Neural cell (in vitro differentiated cells): ENCODE measurements around the gene XRCC3. TPM values are rescaled to one million over a fixed set of nuclear protein-coding genes. Genes with fewer than 3 reads are reported as not detected.

Source experiments
- H2AFZ ChIP-seq: fragments of 200-600, 300-800 bp; sonication (generic), shearing (Covaris generic); 2 replicates; pipeline ENCODE4 v1.6.0; 2014; ENCODE audit warnings: low read depth, mild to moderate bottlenecking, antibody characterized with exemption, low read length, moderate library complexity
- H3F3A ChIP-seq: fragments of 200-600 bp; shearing (Covaris generic); 2 replicates; pipeline ENCODE4 v1.6.1; 2016; ENCODE audit warnings: mild to moderate bottlenecking, moderate library complexity, mixed read lengths, antibody characterized with exemption, low read length; ENCODE audit not compliant: insufficient read depth, poor library complexity, severe bottlenecking
- H3K27ac ChIP-seq: fragments of 200-600, 300-800 bp; sonication (generic), shearing (Covaris generic); 2 replicates; pipeline ENCODE4 v1.5.1; 2014; ENCODE audit warnings: mild to moderate bottlenecking, low read length, moderate library complexity
- H3K27me3 ChIP-seq: fragments of 300-800, 200-600 bp; sonication (generic), shearing (Covaris generic); 2 replicates; pipeline ENCODE4 v1.6.0; 2014; ENCODE audit warnings: mild to moderate bottlenecking, low read depth, low read length, moderate library complexity; ENCODE audit not compliant: insufficient read depth
- H3K36me3 ChIP-seq: fragments of 300-800, 200-600 bp; sonication (generic), shearing (Covaris generic); 2 replicates; pipeline ENCODE4 v1.5.1; 2014; ENCODE audit warnings: mild to moderate bottlenecking, antibody characterized with exemption, low read length, moderate library complexity; ENCODE audit not compliant: insufficient read depth
- H3K4me2 ChIP-seq: fragments of 300-800, 200-600 bp; sonication (generic), shearing (Covaris generic); 2 replicates; pipeline ENCODE4 v1.6.0; 2014; ENCODE audit warnings: mild to moderate bottlenecking, low read length
- H3K4me3 ChIP-seq: fragments of 300-800, 200-600 bp; sonication (generic), shearing (Covaris generic); 2 replicates; pipeline ENCODE4 v1.5.1; 2014; ENCODE audit warnings: mild to moderate bottlenecking, low read length, moderate library complexity
- H3K79me2 ChIP-seq: fragments of 200-600 bp; shearing (Covaris generic); replicated peaks from 2 replicates; pipeline ENCODE4 v1.6.0; 2014; ENCODE audit warnings: mild to moderate bottlenecking, low read length, moderate library complexity; ENCODE audit not compliant: insufficient read depth
- H3K9ac ChIP-seq: fragments of 300-800, 200-600 bp; sonication (generic), shearing (Covaris generic); 2 replicates; pipeline ENCODE4 v1.6.1; 2016; ENCODE audit warnings: mild to moderate bottlenecking, low read length, mixed read lengths
- H3K9me2 ChIP-seq: fragments of 200-600 bp; shearing (Covaris generic); 2 replicates; pipeline ENCODE4 v1.6.1; 2016; ENCODE audit warnings: mild to moderate bottlenecking, low read length, mixed read lengths; ENCODE audit not compliant: insufficient read depth
- H3K9me3 ChIP-seq: fragments of 200-600, 300-800 bp; sonication (generic), shearing (Covaris generic); 2 replicates; pipeline ENCODE4 v1.6.1; 2016; ENCODE audit warnings: mild to moderate bottlenecking, mixed run types, low read length, moderate library complexity, mixed read lengths
- H4K20me1 ChIP-seq: fragments of 200-600 bp; shearing (Covaris generic); 2 replicates; pipeline ENCODE4 v1.6.1; 2016; ENCODE audit warnings: mild to moderate bottlenecking, mixed run types; ENCODE audit not compliant: insufficient read depth
- EP300 ChIP-seq: fragments of 450-650 bp; conservative IDR thresholded peaks from 2 replicates; pipeline ENCODE4 v1.6.1; 2014; ENCODE audit warnings: antibody characterized with exemption, mild to moderate bottlenecking, moderate library complexity; ENCODE audit not compliant: poor library complexity, severe bottlenecking
- EZH2 ChIP-seq: fragments of 200-600, 300-800 bp; shearing (Covaris generic), sonication (generic); IDR thresholded peaks from 2 replicates; pipeline ENCODE4 v1.6.1; 2014; ENCODE audit warnings: antibody characterized with exemption, low read length, borderline replicate concordance, mild to moderate bottlenecking; ENCODE audit not compliant: insufficient read depth, poor library complexity, severe bottlenecking
- MXI1 ChIP-seq: fragments of 450-650 bp; conservative IDR thresholded peaks from 2 replicates; pipeline ENCODE4 v1.6.1; 2014; ENCODE audit warnings: antibody characterized with exemption, mild to moderate bottlenecking; ENCODE audit not compliant: poor library complexity, severe bottlenecking
- POLR2AphosphoS5 ChIP-seq: IDR thresholded peaks from 2 replicates; pipeline ENCODE4 v1.6.1; 2012
- RAD21 ChIP-seq: fragments of 450-650 bp; conservative IDR thresholded peaks from 2 replicates; pipeline ENCODE4 v1.6.1; 2014; ENCODE audit warnings: antibody characterized with exemption, mild to moderate bottlenecking, moderate library complexity
- SMC3 ChIP-seq: fragments of 450-650 bp; conservative IDR thresholded peaks from 2 replicates; pipeline ENCODE4 v1.6.1; 2014; ENCODE audit warnings: antibody characterized with exemption, mild to moderate bottlenecking, moderate library complexity; ENCODE audit not compliant: poor library complexity
- TAF1 ChIP-seq: IDR thresholded peaks from 2 replicates; pipeline ENCODE4 v1.6.1; 2012; ENCODE audit warnings: low read depth
- polyA plus RNA-seq: library from polyadenylated mRNA; depleted of rRNA; stranded (reverse); fragments of >200 nt; gene quantifications from 2 replicates; pipeline ENCODE4 v1.2.3, GENCODE V29; 2014
- TF ChIP-seq, protein P1 (sequence below): fragments of 450-650 bp; IDR thresholded peaks from 2 replicates; pipeline ENCODE4 v1.5.1; 2014; ENCODE audit warnings: antibody characterized with exemption, mild to moderate bottlenecking, moderate library complexity; ENCODE audit not compliant: poor library complexity, severe bottlenecking
- TF ChIP-seq, protein P2 (sequence below): IDR thresholded peaks from 2 replicates; pipeline ENCODE4 v1.6.1; 2012; ENCODE audit warnings: borderline replicate concordance

Gene XRCC3
- polyA plus RNA-seq, 1 donor from 2014 or later, result 14.6 TPM

DNA sequence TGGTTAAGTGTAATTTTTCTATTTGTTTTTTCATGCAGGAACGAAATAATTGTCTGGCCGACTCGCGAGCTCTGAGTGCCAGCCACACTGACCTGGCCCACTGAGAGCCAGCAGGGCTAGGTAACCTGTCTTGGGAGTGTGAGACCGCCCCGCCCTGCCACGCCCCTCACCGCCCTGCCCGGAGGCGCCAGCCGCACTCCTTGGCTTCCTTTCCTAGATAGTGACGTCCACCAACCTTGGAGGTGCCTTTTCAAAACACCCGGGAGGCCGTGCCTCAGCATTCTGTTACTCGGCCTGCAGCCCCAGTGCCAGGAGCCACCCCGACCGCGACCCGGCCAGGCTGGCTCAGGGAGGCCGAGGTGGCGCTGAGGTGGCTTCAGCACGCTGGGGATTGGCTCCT lies 21.7 kb downstream of the XRCC3 start:
- Histone ChIP-seq H3K27me3 (no peaks in the 10 kb centered on the region), H3K9me3 (no peaks in the 10 kb centered on the region), H3K9me2 (no peaks in the 10 kb centered on the region), H3K36me3 (peaks cover 7% of the 10 kb centered on the region), H4K20me1 (peaks cover 3% of the 10 kb centered on the region), H3K79me2 (peaks cover 3% of the 10 kb centered on the region), H3K9ac (no peak overlapping the region), H3K27ac (no peak overlapping the region), H3F3A (no peaks in the 10 kb centered on the region), H2AFZ (no peak overlapping the region), H3K4me2 (no peak overlapping the region), H3K4me3 (no peak overlapping the region)
- no peak for TF ChIP-seq EZH2
- TF ChIP-seq SMC3, result no peak
- no peak for TF ChIP-seq RAD21
- TF ChIP-seq, protein P1, sequence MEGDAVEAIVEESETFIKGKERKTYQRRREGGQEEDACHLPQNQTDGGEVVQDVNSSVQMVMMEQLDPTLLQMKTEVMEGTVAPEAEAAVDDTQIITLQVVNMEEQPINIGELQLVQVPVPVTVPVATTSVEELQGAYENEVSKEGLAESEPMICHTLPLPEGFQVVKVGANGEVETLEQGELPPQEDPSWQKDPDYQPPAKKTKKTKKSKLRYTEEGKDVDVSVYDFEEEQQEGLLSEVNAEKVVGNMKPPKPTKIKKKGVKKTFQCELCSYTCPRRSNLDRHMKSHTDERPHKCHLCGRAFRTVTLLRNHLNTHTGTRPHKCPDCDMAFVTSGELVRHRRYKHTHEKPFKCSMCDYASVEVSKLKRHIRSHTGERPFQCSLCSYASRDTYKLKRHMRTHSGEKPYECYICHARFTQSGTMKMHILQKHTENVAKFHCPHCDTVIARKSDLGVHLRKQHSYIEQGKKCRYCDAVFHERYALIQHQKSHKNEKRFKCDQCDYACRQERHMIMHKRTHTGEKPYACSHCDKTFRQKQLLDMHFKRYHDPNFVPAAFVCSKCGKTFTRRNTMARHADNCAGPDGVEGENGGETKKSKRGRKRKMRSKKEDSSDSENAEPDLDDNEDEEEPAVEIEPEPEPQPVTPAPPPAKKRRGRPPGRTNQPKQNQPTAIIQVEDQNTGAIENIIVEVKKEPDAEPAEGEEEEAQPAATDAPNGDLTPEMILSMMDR, result no peak
- TF ChIP-seq MXI1, result no peak
- no peak for TF ChIP-seq TAF1
- no peak for TF ChIP-seq POLR2AphosphoS5
- no peak for TF ChIP-seq EP300
- TF ChIP-seq, protein P2, sequence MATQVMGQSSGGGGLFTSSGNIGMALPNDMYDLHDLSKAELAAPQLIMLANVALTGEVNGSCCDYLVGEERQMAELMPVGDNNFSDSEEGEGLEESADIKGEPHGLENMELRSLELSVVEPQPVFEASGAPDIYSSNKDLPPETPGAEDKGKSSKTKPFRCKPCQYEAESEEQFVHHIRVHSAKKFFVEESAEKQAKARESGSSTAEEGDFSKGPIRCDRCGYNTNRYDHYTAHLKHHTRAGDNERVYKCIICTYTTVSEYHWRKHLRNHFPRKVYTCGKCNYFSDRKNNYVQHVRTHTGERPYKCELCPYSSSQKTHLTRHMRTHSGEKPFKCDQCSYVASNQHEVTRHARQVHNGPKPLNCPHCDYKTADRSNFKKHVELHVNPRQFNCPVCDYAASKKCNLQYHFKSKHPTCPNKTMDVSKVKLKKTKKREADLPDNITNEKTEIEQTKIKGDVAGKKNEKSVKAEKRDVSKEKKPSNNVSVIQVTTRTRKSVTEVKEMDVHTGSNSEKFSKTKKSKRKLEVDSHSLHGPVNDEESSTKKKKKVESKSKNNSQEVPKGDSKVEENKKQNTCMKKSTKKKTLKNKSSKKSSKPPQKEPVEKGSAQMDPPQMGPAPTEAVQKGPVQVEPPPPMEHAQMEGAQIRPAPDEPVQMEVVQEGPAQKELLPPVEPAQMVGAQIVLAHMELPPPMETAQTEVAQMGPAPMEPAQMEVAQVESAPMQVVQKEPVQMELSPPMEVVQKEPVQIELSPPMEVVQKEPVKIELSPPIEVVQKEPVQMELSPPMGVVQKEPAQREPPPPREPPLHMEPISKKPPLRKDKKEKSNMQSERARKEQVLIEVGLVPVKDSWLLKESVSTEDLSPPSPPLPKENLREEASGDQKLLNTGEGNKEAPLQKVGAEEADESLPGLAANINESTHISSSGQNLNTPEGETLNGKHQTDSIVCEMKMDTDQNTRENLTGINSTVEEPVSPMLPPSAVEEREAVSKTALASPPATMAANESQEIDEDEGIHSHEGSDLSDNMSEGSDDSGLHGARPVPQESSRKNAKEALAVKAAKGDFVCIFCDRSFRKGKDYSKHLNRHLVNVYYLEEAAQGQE, result no peak

DNA sequence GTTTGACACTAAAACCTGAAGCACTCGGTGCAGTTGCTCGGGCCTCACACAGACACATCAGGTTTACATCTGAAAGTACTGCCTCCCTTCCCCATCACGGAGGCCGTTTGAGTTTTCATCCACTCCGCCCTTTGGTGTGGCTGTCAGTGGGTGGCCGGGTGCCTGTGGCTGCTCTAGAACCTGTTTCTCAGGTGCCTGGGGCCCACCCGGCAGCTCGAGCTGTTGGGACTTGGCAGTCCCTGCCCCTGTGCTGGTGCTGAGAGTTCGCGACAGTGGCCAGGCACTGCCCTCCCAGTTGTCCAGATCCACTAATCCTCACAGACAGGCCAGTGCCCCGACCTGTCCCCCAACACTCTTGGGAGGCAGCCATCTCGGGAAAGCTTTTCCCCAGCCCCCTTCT lies 22.4 kb downstream of the XRCC3 start:
- Histone ChIP-seq H3K36me3 (peaks cover 7% of the 10 kb centered on the region), H3K4me2 (no peak overlapping the region), H3K9me2 (no peaks in the 10 kb centered on the region), H3K27ac (no peak overlapping the region), H3K9me3 (no peaks in the 10 kb centered on the region), H4K20me1 (peaks cover 3% of the 10 kb centered on the region), H3K79me2 (peaks cover 3% of the 10 kb centered on the region), H2AFZ (no peak overlapping the region), H3F3A (no peaks in the 10 kb centered on the region), H3K27me3 (no peaks in the 10 kb centered on the region), H3K9ac (no peak overlapping the region), H3K4me3 (no peak overlapping the region)
- TF ChIP-seq, protein P1, result no peak
- TF ChIP-seq, protein P2, result no peak
- TF ChIP-seq EP300, result no peak
- no peak for TF ChIP-seq EZH2
- no peak for TF ChIP-seq MXI1
- no peak for TF ChIP-seq TAF1
- TF ChIP-seq RAD21, result no peak
- TF ChIP-seq POLR2AphosphoS5, result no peak
- TF ChIP-seq SMC3, result no peak
